DMS 273 treated with DMSO at 0.1 percent for 48 hours (cell line): ENCODE data around the gene THY1.
"Not testable (repeated sequence)": the region's sequence is repeated elsewhere in the genome, so short reads cannot be mapped to it uniquely, and the experiment has no call there.

Source experiments
- DNase-seq: peaks from one replicate; lab custom pipeline; 2025; lab: John Stamatoyannopoulos, UW

THY1 gene

GRCh38 chr11:119422809-119423508 is at the start of gene THY1:
Gene THY1 (minus strand): TSS chr11:119423172. CDS start chr11:119420905, 2,267 bp downstream.
- no peak for DNase-seq

GRCh38 chr11:119472186-119472855 is 49.3 kb upstream of the THY1 start:
- no peak for DNase-seq

- DNase-seq, result no peak
Measured at GRCh38 chr11:119471329-119471728, 48.4 kb upstream of the THY1 start.

GRCh38 chr11:119470317-119471291 is 47.6 kb upstream of the THY1 start:
- no peak for DNase-seq

GRCh38 chr11:119469506-119469905 is 46.5 kb upstream of the THY1 start:
- DNase-seq, result no peak

GRCh38 chr11:119468511-119468910 is 45.5 kb upstream of the THY1 start:
- DNase-seq, result no peak

- no peak for DNase-seq
Measured at GRCh38 chr11:119461229-119461963, 38.4 kb upstream of the THY1 start.

- peak; percentile 18 for DNase-seq
Measured at GRCh38 chr11:119460582-119460981, 37.6 kb upstream of the THY1 start.

GRCh38 chr11:119460097-119460496 is 37.1 kb upstream of the THY1 start:
- DNase-seq, result no peak

- no peak for DNase-seq
Measured at GRCh38 chr11:119459293-119459976, 36.5 kb upstream of the THY1 start.

- not testable (repeated sequence) for DNase-seq
Measured at GRCh38 chr11:119455708-119456107, 32.7 kb upstream of the THY1 start.

- DNase-seq, result not testable (repeated sequence)
Measured at GRCh38 chr11:119455241-119455640, 32.3 kb upstream of the THY1 start.

- DNase-seq, result no peak
Measured at GRCh38 chr11:119453881-119454280, 30.9 kb upstream of the THY1 start.

GRCh38 chr11:119450590-119451326 is 27.8 kb upstream of the THY1 start:
- DNase-seq, result no peak

GRCh38 chr11:119449498-119449897 is 26.5 kb upstream of the THY1 start:
- DNase-seq, result no peak

- no peak for DNase-seq
Measured at GRCh38 chr11:119448380-119448779, 25.4 kb upstream of the THY1 start.

- no peak for DNase-seq
Measured at GRCh38 chr11:119447664-119448242, 24.8 kb upstream of the THY1 start.

GRCh38 chr11:119446871-119447663 is 24.1 kb upstream of the THY1 start:
- no peak for DNase-seq

GRCh38 chr11:119446434-119446833 is 23.5 kb upstream of the THY1 start:
- no peak for DNase-seq
